Measurements from ENCODE around the gene SEC31A. TPM values are rescaled to one million over a fixed set of nuclear protein-coding genes. Genes with fewer than 3 reads are reported as not detected.

SEC31A gene
- total RNA-seq, 4 donors from 2014 or later: 133 to 299 (median 161) TPM

GRCh38 chr4:82890528-82890900, 439 bp downstream of the SEC31A start:
- Histone ChIP-seq H3K36me3 (peaks cover 20% of the 10 kb centered on the region), H3K9me3 (no peaks in the 10 kb centered on the region), H3K27ac (peak overlapping the region; percentile 99), H3K27me3 (no peaks in the 10 kb centered on the region), H3K4me3 (peak overlapping the region; percentile 90), H3K4me1 (peaks cover 50% of the 10 kb centered on the region)
- 0% methylated on average over 15 of the region's 16 CpGs for WGBS
- TF ChIP-seq POLR2AphosphoS5 (IDR thresholded peaks at IDR 0.05) (no peak), POLR2A (IDR thresholded peaks at IDR 0.05) (no peak), EP300 (IDR thresholded peaks at IDR 0.05) (no peak)
- TF ChIP-seq, protein P1, sequence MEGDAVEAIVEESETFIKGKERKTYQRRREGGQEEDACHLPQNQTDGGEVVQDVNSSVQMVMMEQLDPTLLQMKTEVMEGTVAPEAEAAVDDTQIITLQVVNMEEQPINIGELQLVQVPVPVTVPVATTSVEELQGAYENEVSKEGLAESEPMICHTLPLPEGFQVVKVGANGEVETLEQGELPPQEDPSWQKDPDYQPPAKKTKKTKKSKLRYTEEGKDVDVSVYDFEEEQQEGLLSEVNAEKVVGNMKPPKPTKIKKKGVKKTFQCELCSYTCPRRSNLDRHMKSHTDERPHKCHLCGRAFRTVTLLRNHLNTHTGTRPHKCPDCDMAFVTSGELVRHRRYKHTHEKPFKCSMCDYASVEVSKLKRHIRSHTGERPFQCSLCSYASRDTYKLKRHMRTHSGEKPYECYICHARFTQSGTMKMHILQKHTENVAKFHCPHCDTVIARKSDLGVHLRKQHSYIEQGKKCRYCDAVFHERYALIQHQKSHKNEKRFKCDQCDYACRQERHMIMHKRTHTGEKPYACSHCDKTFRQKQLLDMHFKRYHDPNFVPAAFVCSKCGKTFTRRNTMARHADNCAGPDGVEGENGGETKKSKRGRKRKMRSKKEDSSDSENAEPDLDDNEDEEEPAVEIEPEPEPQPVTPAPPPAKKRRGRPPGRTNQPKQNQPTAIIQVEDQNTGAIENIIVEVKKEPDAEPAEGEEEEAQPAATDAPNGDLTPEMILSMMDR (IDR thresholded peaks at IDR 0.05): no peak
- no peak for DNase-seq (ENCODE audit: low spot score in 2 of 2)

- DNase-seq (ENCODE audit: low spot score in 2 of 2): no peak
- TF ChIP-seq, protein P1 (IDR thresholded peaks at IDR 0.05): no peak
- no peak for TF ChIP-seq EP300 (IDR thresholded peaks at IDR 0.05)
- no peak for TF ChIP-seq POLR2A (IDR thresholded peaks at IDR 0.05)
- TF ChIP-seq POLR2AphosphoS5 (IDR thresholded peaks at IDR 0.05): no peak
- peaks cover 49% of the 10 kb centered on the region for H3K4me1 ChIP-seq
- peaks cover 10% of the 10 kb centered on the region for H3K36me3 ChIP-seq
- H3K9me3 ChIP-seq: no peaks in the 10 kb centered on the region
- WGBS: 71% methylated on average over 6 of the region's 6 CpGs
- peak overlapping the region; percentile 90 for H3K4me3 ChIP-seq
- no peak overlapping the region for H3K27ac ChIP-seq
- no peaks in the 10 kb centered on the region for H3K27me3 ChIP-seq
These were observed 1.7 kb downstream of the SEC31A start for GRCh38 chr4:82889287-82889686.

GRCh38 chr4:82886147-82886942, 4.6 kb downstream of the SEC31A start:
- peaks cover 44% of the 10 kb centered on the region for H3K4me1 ChIP-seq
- H3K36me3 ChIP-seq: no peaks in the 10 kb centered on the region
- no peak for DNase-seq (ENCODE audit: low spot score in 2 of 2)
- H3K27me3 ChIP-seq: no peaks in the 10 kb centered on the region
- H3K27ac ChIP-seq: peak overlapping the region; percentile 65
- TF ChIP-seq POLR2AphosphoS5 (IDR thresholded peaks at IDR 0.05): no peak
- TF ChIP-seq EP300 (IDR thresholded peaks at IDR 0.05): no peak
- TF ChIP-seq, protein P1 (IDR thresholded peaks at IDR 0.05): no peak
- no peak for TF ChIP-seq POLR2A (IDR thresholded peaks at IDR 0.05)
- no peaks in the 10 kb centered on the region for H3K9me3 ChIP-seq
- H3K4me3 ChIP-seq: no peak overlapping the region
- 29% methylated on average over 5 of the region's 5 CpGs for WGBS

DNA sequence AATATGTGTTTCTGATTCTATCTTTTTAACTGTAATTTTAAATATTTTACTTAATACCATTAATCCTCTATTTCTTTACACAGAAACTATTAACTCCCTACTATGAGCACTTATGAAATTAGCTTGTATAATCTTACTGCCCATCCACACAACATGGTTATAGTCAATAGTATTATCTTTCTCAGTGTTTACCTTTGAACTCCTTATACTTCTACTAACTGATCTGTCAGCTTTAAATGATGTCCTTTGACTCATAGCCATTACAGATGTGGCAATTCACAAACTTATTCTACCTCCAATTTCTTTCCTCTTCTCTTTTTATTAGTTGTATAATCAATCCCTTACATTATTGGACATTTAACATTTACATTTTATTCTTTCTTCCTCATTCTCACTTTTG, 5.5 kb downstream of the SEC31A start:
- Histone ChIP-seq H3K27me3 (no peaks in the 10 kb centered on the region), H3K4me3 (no peak overlapping the region), H3K27ac (no peak overlapping the region), H3K9me3 (no peaks in the 10 kb centered on the region), H3K36me3 (peaks cover 6% of the 10 kb centered on the region), H3K4me1 (peaks cover 49% of the 10 kb centered on the region)
- TF ChIP-seq, protein P1 (IDR thresholded peaks at IDR 0.05): no peak
- no peak for TF ChIP-seq POLR2AphosphoS5 (IDR thresholded peaks at IDR 0.05)
- no peak for TF ChIP-seq EP300 (IDR thresholded peaks at IDR 0.05)
- no peak for TF ChIP-seq POLR2A (IDR thresholded peaks at IDR 0.05)
- DNase-seq (ENCODE audit: low spot score in 2 of 2): no peak

- WGBS: 96% methylated on average over 5 of the region's 5 CpGs
- peaks cover 91% of the 10 kb centered on the region for H3K36me3 ChIP-seq
These were observed 22.4 kb downstream of the SEC31A start for GRCh38 chr4:82868572-82868971.

More at GRCh38 chr4:82868572-82868971, 22.4 kb downstream of the SEC31A start:
- DNase-seq (ENCODE audit: low spot score in 2 of 2): no peak
- H3K4me3 ChIP-seq: no peak overlapping the region
- H3K4me1 ChIP-seq: peaks cover 6% of the 10 kb centered on the region
- H3K27me3 ChIP-seq: no peaks in the 10 kb centered on the region
- H3K27ac ChIP-seq: no peak overlapping the region
- H3K9me3 ChIP-seq: no peaks in the 10 kb centered on the region
- TF ChIP-seq, protein P1 (IDR thresholded peaks at IDR 0.05): no peak
- TF ChIP-seq POLR2AphosphoS5 (IDR thresholded peaks at IDR 0.05) (no peak), POLR2A (IDR thresholded peaks at IDR 0.05) (no peak), EP300 (IDR thresholded peaks at IDR 0.05) (no peak)
